Gastroesophageal sphincter (tissue), 4 donors: Measurements from ENCODE around the gene MB21D2. TPM values are rescaled to one million over a fixed set of nuclear protein-coding genes. Genes with fewer than 3 reads are reported as not detected.

ENCODE experiments used
- ATAC-seq: fragments of 150-250 bp; one replicate; pipeline ENCODE4 v1.9.1; 2016; ENCODE audit warnings: mild to moderate bottlenecking, moderate library complexity
- H3K27ac ChIP-seq, 4 donors: fragments of 200-600 bp; sonication (generic) in 3 of 4; 1 replicate in 3 of 4; 2 replicates in 1 of 4; pipeline ENCODE4 v1.5.1; 2016 to 2019
- H3K27me3 ChIP-seq: fragments of 200-600 bp; sonication (generic); one replicate; pipeline ENCODE4 v1.5.1; 2019
- H3K36me3 ChIP-seq, 2 donors: fragments of 200-600 bp; sonication (generic); one replicate each; pipeline ENCODE4 v1.5.1; 2019; ENCODE audit warnings: control low read depth in 1 of 2
- H3K4me1 ChIP-seq, 3 donors: fragments of 200-600 bp; sonication (generic); 1 replicate in 2 of 3; 2 replicates in 1 of 3; pipeline ENCODE4 v1.5.1; 2016 to 2019; ENCODE audit warnings: control low read depth in 2 of 3
- H3K4me3 ChIP-seq, 2 donors: fragments of 200-600 bp; sonication (generic); one replicate each; pipeline ENCODE4 v1.5.1; 2019; ENCODE audit warnings: mild to moderate bottlenecking in 1 of 2, moderate library complexity in 1 of 2
- H3K9me3 ChIP-seq, 3 donors: fragments of 200-600 bp; sonication (generic); one replicate each; pipeline ENCODE4 v1.5.1; 2017 to 2019; ENCODE audit warnings: control low read depth in 2 of 3
- CTCF ChIP-seq, 4 experiments: fragments of 200-600 bp in 2 of 4; fragments of 450-650 bp in 2 of 4; sonication (generic) in 1 of 4; IDR thresholded peaks; one replicate each; pipeline ENCODE4 v1.5.1; 2017 to 2019; ENCODE audit warnings: antibody characterized with exemption in 4 of 4, mild to moderate bottlenecking in 2 of 4, moderate library complexity in 2 of 4
- EP300 ChIP-seq: sonication (generic); formaldehyde crosslinking; IDR thresholded peaks from one replicate; pipeline ENCODE4 v1.6.1; 2017; ENCODE audit warnings: antibody characterized with exemption, mild to moderate bottlenecking
- POLR2A ChIP-seq, 2 donors: fragments of 450-650 bp; IDR thresholded peaks; one replicate each; pipeline ENCODE4 v1.6.1; 2017; ENCODE audit warnings: antibody characterized with exemption in 2 of 2, mild to moderate bottlenecking in 2 of 2, moderate library complexity in 1 of 2
- POLR2AphosphoS5 ChIP-seq: sonication (generic); formaldehyde crosslinking; IDR thresholded peaks from one replicate; pipeline ENCODE4 v1.6.1; 2017; ENCODE audit warnings: antibody characterized with exemption
- WGBS, 2 donors: methylation state at CpG; one replicate each; pipeline ENCODE4 v1.1.5; 2018; ENCODE audit warnings: low coverage in 1 of 2; 5-methylcytosine and 5-hydroxymethylcytosine counted together
- total RNA-seq, 4 donors: library from RNA; depleted of rRNA; stranded (reverse); fragments of >200 nt; gene quantifications; one replicate each; pipeline ENCODE4 v1.1.0, GENCODE V29; 2016

Gene MB21D2
- total RNA-seq, 4 donors from 2014 or later: 7.0 to 11.5 (median 9.3) TPM

GRCh38 chr3:192930577-192930976 is 12.9 kb upstream of the MB21D2 start:
- 100% methylated on average over 1 of the region's 1 CpG; no CpG with 5 or more reads in 1 of the 2 donors for WGBS, 2 donors
- ATAC-seq: no peak
- no peaks in the 10 kb centered on the region for H3K9me3 ChIP-seq
- no peaks in the 10 kb centered on the region for H3K27me3 ChIP-seq
- no peak overlapping the region for H3K27ac ChIP-seq
- H3K4me3 ChIP-seq: no peak overlapping the region
- no peaks in the 10 kb centered on the region for H3K36me3 ChIP-seq
- peaks cover 0 to 9% (median 0%) of the 10 kb centered on the region in 3 donors for H3K4me1 ChIP-seq
- TF ChIP-seq EP300 (no peak), POLR2AphosphoS5 (no peak), CTCF (IDR thresholded peaks at IDR 0.05) (no peak), POLR2A (IDR thresholded peaks at IDR 0.05) (no peak)

GRCh38 chr3:192929755-192930547 is 12.3 kb upstream of the MB21D2 start:
- no peak for TF ChIP-seq POLR2AphosphoS5
- no peak for TF ChIP-seq POLR2A (IDR thresholded peaks at IDR 0.05)
- no peak for TF ChIP-seq CTCF (IDR thresholded peaks at IDR 0.05)
- no peak for TF ChIP-seq EP300
- Histone ChIP-seq H3K4me3 (no peak overlapping the region), H3K4me1 (peaks cover 0 to 9% (median 0%) of the 10 kb centered on the region in 3 donors), H3K9me3 (no peaks in the 10 kb centered on the region), H3K27me3 (no peaks in the 10 kb centered on the region), H3K27ac (no peak overlapping the region), H3K36me3 (no peaks in the 10 kb centered on the region)
- ATAC-seq: no peak
- WGBS, 2 donors: 75 to 87% methylated on average over 8 to 9 of the region's 9 CpGs

- 10 to 40% methylated on average over 2 of the region's 2 CpGs for WGBS, 2 donors
- Histone ChIP-seq H3K27me3 (no peaks in the 10 kb centered on the region), H3K27ac (no peak overlapping the region), H3K9me3 (no peaks in the 10 kb centered on the region), H3K36me3 (no peaks in the 10 kb centered on the region), H3K4me1 (peaks cover 0 to 9% (median 0%) of the 10 kb centered on the region in 3 donors), H3K4me3 (no peak overlapping the region)
- TF ChIP-seq CTCF (IDR thresholded peaks at IDR 0.05) (no peak), POLR2AphosphoS5 (no peak), EP300 (no peak), POLR2A (IDR thresholded peaks at IDR 0.05) (no peak)
- ATAC-seq: peak; percentile 36
These were observed 11.5 kb upstream of the MB21D2 start for GRCh38 chr3:192929146-192929545.

GRCh38 chr3:192928720-192929119 is 11.1 kb upstream of the MB21D2 start:
- H3K27ac ChIP-seq: no peak overlapping the region
- H3K27me3 ChIP-seq: no peaks in the 10 kb centered on the region
- WGBS, 2 donors: 18 to 53% methylated on average over 5 of the region's 6 CpGs
- H3K36me3 ChIP-seq: no peaks in the 10 kb centered on the region
- TF ChIP-seq EP300 (no peak), POLR2AphosphoS5 (no peak), POLR2A (IDR thresholded peaks at IDR 0.05) (no peak), CTCF (IDR thresholded peaks at IDR 0.05) (no peak)
- no peak overlapping the region for H3K4me3 ChIP-seq
- H3K9me3 ChIP-seq: no peaks in the 10 kb centered on the region
- ATAC-seq: no peak
- H3K4me1 ChIP-seq: peaks cover 0 to 9% (median 0%) of the 10 kb centered on the region in 3 donors

GRCh38 chr3:192928016-192928415 is 10.4 kb upstream of the MB21D2 start:
- H3K36me3 ChIP-seq: no peaks in the 10 kb centered on the region
- no peaks in the 10 kb centered on the region for H3K9me3 ChIP-seq
- no peak overlapping the region for H3K4me3 ChIP-seq
- H3K27me3 ChIP-seq: no peaks in the 10 kb centered on the region
- no peak overlapping the region for H3K27ac ChIP-seq
- TF ChIP-seq CTCF (IDR thresholded peaks at IDR 0.05) (no peak), POLR2AphosphoS5 (no peak), EP300 (no peak), POLR2A (IDR thresholded peaks at IDR 0.05) (no peak)
- H3K4me1 ChIP-seq: peaks cover 0 to 9% (median 0%) of the 10 kb centered on the region in 3 donors
- no peak for ATAC-seq
